ENCODE measurements around the gene GAREM2.

- TF ChIP-seq CTCF (conservative IDR thresholded peaks at IDR 0.05; ENCODE audit: low read depth, low read length) (no peak), EZH2 (IDR thresholded peaks at IDR 0.05; ENCODE audit: borderline replicate concordance, low read depth, low read length, poor library complexity, severe bottlenecking) (no peak)
Observed at GRCh38 chr2:26184555-26185303, 11.8 kb downstream of the GAREM2 start.

Data from A673 (cell line).